ENCODE data around the gene SPATA45.

SPATA45 gene

DNA sequence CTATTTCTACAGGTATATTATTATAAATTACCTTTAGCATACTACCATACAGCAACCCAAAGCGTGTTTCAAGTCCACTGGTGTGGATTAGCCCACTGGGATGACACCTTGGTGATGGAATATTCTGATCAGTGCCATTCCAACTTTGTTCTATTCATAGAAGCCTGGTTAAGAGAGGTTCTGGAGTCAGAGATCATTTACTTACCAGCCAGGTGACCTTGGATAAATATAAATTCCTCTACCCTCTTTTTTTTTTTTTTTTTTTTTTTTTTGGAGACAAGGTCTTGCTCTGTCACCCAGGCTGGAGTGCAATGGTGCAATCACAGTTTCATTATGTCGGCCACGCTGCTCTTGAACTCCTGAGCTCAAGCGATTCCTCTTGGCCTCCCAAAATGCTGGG lies at the start of gene SPATA45:
SPATA45 (minus strand) TSS at position 101 of the 400 bp plus-strand sequence. CDS start 11,500 bp downstream, outside the sequence.
- H3K4me3 ChIP-seq (ENCODE audit: low read length), result no peak within 1 kb of the TSS
- H3K4me1 ChIP-seq (ENCODE audit: control insufficient read depth, low read length), result no peaks in the 10 kb centered on the region
- H3K9me2 ChIP-seq (replicated peaks; ENCODE audit: control insufficient read depth, low read length), result no peaks in the 10 kb centered on the region
- no peak within 1 kb of the TSS for H3K4me2 ChIP-seq (ENCODE audit: low read length)
- no peaks in the 10 kb centered on the region for H3K9me3 ChIP-seq (ENCODE audit: control insufficient read depth, insufficient read depth, low read length)
- no peaks in the 10 kb centered on the region for H3K36me3 ChIP-seq (ENCODE audit: control insufficient read depth, low read length)
- H3F3A ChIP-seq (ENCODE audit: control insufficient read depth, insufficient read depth), result no peaks in the 10 kb centered on the region
- H4K20me1 ChIP-seq (ENCODE audit: control insufficient read depth, insufficient read depth, low read depth, low read length), result no peaks in the 10 kb centered on the region
- no peaks in the 10 kb centered on the region for H3K27me3 ChIP-seq (ENCODE audit: control insufficient read depth, low read length)
- no peak within 1 kb of the TSS for H3K27ac ChIP-seq (ENCODE audit: low read depth, low read length)
- TF ChIP-seq, protein P1, sequence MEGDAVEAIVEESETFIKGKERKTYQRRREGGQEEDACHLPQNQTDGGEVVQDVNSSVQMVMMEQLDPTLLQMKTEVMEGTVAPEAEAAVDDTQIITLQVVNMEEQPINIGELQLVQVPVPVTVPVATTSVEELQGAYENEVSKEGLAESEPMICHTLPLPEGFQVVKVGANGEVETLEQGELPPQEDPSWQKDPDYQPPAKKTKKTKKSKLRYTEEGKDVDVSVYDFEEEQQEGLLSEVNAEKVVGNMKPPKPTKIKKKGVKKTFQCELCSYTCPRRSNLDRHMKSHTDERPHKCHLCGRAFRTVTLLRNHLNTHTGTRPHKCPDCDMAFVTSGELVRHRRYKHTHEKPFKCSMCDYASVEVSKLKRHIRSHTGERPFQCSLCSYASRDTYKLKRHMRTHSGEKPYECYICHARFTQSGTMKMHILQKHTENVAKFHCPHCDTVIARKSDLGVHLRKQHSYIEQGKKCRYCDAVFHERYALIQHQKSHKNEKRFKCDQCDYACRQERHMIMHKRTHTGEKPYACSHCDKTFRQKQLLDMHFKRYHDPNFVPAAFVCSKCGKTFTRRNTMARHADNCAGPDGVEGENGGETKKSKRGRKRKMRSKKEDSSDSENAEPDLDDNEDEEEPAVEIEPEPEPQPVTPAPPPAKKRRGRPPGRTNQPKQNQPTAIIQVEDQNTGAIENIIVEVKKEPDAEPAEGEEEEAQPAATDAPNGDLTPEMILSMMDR (IDR thresholded peaks at IDR 0.05; ENCODE audit: low read depth, low read length, poor library complexity, severe bottlenecking), result no peak
- TF ChIP-seq EZH2phosphoT487 (IDR thresholded peaks at IDR 0.05; ENCODE audit: borderline replicate concordance, low read length), result no peak
- H3K79me2 ChIP-seq (ENCODE audit: control insufficient read depth, low read length), result no peaks in the 10 kb centered on the region

DNA sequence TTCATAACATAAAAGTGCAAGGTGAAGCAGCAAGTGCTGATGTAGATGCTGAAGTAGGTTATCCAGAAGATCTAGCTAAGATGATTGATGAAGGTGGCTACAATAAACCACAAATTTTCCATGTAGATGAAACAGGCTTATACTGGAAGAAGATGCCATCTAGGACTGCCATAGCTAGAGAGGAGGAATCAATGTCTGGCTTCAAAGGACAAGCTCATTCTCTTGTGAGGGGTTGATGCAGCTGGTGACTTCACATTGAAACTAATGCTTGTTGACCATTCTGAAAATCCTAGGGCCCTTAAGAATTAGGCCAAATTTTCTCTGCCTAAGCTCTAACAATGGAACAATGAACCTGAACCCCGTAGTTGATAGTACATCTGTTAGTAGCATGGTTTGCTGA lies 44.7 kb upstream of the SPATA45 start:
- Histone ChIP-seq H3F3A (ENCODE audit: control insufficient read depth, insufficient read depth) (no peaks in the 10 kb centered on the region), H3K4me3 (ENCODE audit: low read length) (no peak overlapping the region), H3K36me3 (ENCODE audit: control insufficient read depth, low read length) (peaks cover 82% of the 10 kb centered on the region), H3K79me2 (ENCODE audit: control insufficient read depth, low read length) (no peaks in the 10 kb centered on the region), H3K4me2 (ENCODE audit: low read length) (no peak overlapping the region), H3K27ac (ENCODE audit: low read depth, low read length) (no peak overlapping the region), H4K20me1 (ENCODE audit: control insufficient read depth, insufficient read depth, low read depth, low read length) (no peaks in the 10 kb centered on the region), H3K9me3 (ENCODE audit: control insufficient read depth, insufficient read depth, low read length) (no peaks in the 10 kb centered on the region), H3K4me1 (ENCODE audit: control insufficient read depth, low read length) (no peaks in the 10 kb centered on the region), H3K9me2 (replicated peaks; ENCODE audit: control insufficient read depth, low read length) (no peaks in the 10 kb centered on the region), H3K27me3 (ENCODE audit: control insufficient read depth, low read length) (no peaks in the 10 kb centered on the region)
- TF ChIP-seq, protein P1 (IDR thresholded peaks at IDR 0.05; ENCODE audit: low read depth, low read length, poor library complexity, severe bottlenecking), result no peak
- no peak for TF ChIP-seq EZH2phosphoT487 (IDR thresholded peaks at IDR 0.05; ENCODE audit: borderline replicate concordance, low read length)

DNA sequence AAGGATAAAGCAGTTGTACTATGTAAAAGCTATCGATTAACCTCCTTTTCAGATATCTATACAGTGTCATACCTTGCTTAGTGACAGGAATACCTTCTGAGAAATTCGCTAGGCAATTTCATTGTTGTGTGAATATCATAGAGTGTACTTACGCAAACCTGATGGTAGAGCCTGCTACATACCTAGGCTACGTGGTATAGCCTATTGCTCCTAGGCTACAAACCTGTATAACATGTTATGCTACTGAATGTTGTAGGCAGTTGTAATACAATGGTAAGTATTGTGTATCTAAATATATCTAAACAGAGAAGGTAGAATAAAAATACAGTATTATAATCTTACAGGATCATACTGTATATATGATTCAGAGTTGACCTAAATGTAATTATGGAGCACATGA lies 37.1 kb upstream of the SPATA45 start:
- TF ChIP-seq, protein P1 (IDR thresholded peaks at IDR 0.05; ENCODE audit: low read depth, low read length, poor library complexity, severe bottlenecking), result no peak
- no peak for TF ChIP-seq EZH2phosphoT487 (IDR thresholded peaks at IDR 0.05; ENCODE audit: borderline replicate concordance, low read length)
- H3K27me3 ChIP-seq (ENCODE audit: control insufficient read depth, low read length), result no peaks in the 10 kb centered on the region
- no peaks in the 10 kb centered on the region for H3K79me2 ChIP-seq (ENCODE audit: control insufficient read depth, low read length)
- no peak overlapping the region for H3K27ac ChIP-seq (ENCODE audit: low read depth, low read length)
- no peaks in the 10 kb centered on the region for H3K9me3 ChIP-seq (ENCODE audit: control insufficient read depth, insufficient read depth, low read length)
- H3K4me2 ChIP-seq (ENCODE audit: low read length), result no peak overlapping the region
- no peak overlapping the region for H3K4me3 ChIP-seq (ENCODE audit: low read length)
- H3K9me2 ChIP-seq (replicated peaks; ENCODE audit: control insufficient read depth, low read length), result no peaks in the 10 kb centered on the region
- no peaks in the 10 kb centered on the region for H3F3A ChIP-seq (ENCODE audit: control insufficient read depth, insufficient read depth)
- H4K20me1 ChIP-seq (ENCODE audit: control insufficient read depth, insufficient read depth, low read depth, low read length), result no peaks in the 10 kb centered on the region
- no peaks in the 10 kb centered on the region for H3K4me1 ChIP-seq (ENCODE audit: control insufficient read depth, low read length)
- H3K36me3 ChIP-seq (ENCODE audit: control insufficient read depth, low read length), result peaks cover 68% of the 10 kb centered on the region
